Measurements from ENCODE around the gene ETV5.
"Not testable (repeated sequence)": the region's sequence is repeated elsewhere in the genome, so short reads cannot be mapped to it uniquely, and the experiment has no call there.

ETV5 gene

GRCh38 chr3:186024210-186024609 lies 84.7 kb downstream of the ETV5 start:
- Histone ChIP-seq H3K27ac (ENCODE audit: low read length) (no peak overlapping the region), H3K4me1 (ENCODE audit: control insufficient read depth, insufficient read depth, low read length) (no peaks in the 10 kb centered on the region), H3K9me3 (ENCODE audit: control insufficient read depth, insufficient read depth, low read length) (no peaks in the 10 kb centered on the region), H3K36me3 (ENCODE audit: control insufficient read depth, insufficient read depth, low read length) (no peaks in the 10 kb centered on the region), H3K4me3 (ENCODE audit: low read length) (no peak overlapping the region), H3K27me3 (ENCODE audit: control insufficient read depth, insufficient read depth, low read length) (no peaks in the 10 kb centered on the region)
- no peak for DNase-seq (ENCODE audit: low read depth, low spot score)
- WGBS (ENCODE audit: insufficient coverage, insufficient read length) = no CpG with 5 or more reads among the region's 6 CpGs

- WGBS (ENCODE audit: insufficient coverage, insufficient read length) = no CpG with 5 or more reads among the region's 3 CpGs
- no peak for DNase-seq (ENCODE audit: low read depth, low spot score)
Observed at GRCh38 chr3:186022931-186023330, 86.0 kb downstream of the ETV5 start.

GRCh38 chr3:186021673-186022362 lies 87.1 kb downstream of the ETV5 start:
- Histone ChIP-seq H3K27me3 (ENCODE audit: control insufficient read depth, insufficient read depth, low read length) (no peaks in the 10 kb centered on the region), H3K36me3 (ENCODE audit: control insufficient read depth, insufficient read depth, low read length) (no peaks in the 10 kb centered on the region), H3K4me3 (ENCODE audit: low read length) (no peak overlapping the region), H3K27ac (ENCODE audit: low read length) (no peak overlapping the region), H3K9me3 (ENCODE audit: control insufficient read depth, insufficient read depth, low read length) (no peaks in the 10 kb centered on the region), H3K4me1 (ENCODE audit: control insufficient read depth, insufficient read depth, low read length) (no peaks in the 10 kb centered on the region)
- WGBS (ENCODE audit: insufficient coverage, insufficient read length) = no CpG with 5 or more reads among the region's 8 CpGs
- no peak for DNase-seq (ENCODE audit: low read depth, low spot score)

More at GRCh38 chr3:186022931-186023330, 86.0 kb downstream of the ETV5 start:
- Histone ChIP-seq H3K36me3 (ENCODE audit: control insufficient read depth, insufficient read depth, low read length) (no peaks in the 10 kb centered on the region), H3K27me3 (ENCODE audit: control insufficient read depth, insufficient read depth, low read length) (no peaks in the 10 kb centered on the region), H3K4me3 (ENCODE audit: low read length) (no peak overlapping the region), H3K9me3 (ENCODE audit: control insufficient read depth, insufficient read depth, low read length) (no peaks in the 10 kb centered on the region), H3K4me1 (ENCODE audit: control insufficient read depth, insufficient read depth, low read length) (no peaks in the 10 kb centered on the region), H3K27ac (ENCODE audit: low read length) (no peak overlapping the region)

- WGBS (ENCODE audit: insufficient coverage, insufficient read length) = no CpG with 5 or more reads among the region's 6 CpGs
Observed at GRCh38 chr3:186021250-186021649, 87.6 kb downstream of the ETV5 start.

DNA sequence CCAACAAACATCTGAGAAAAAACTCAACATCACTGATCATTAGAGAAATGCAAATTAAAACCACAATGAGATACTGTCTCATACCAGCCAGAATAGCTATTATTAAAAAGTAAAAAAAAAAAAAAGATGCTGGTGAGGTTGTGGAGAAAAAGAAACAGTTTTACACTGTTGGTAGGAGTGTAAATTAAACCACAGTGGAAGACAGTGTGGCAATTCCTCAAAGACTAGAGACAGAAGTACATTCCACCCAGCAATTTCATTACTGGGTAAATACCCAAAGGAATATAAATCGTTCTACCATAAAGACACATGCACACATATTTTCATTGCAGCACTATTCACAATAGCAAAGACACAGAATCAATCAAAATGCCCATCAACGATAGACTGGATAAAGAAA lies 89.6 kb downstream of the ETV5 start:
- not testable (repeated sequence) for H3K27ac ChIP-seq (ENCODE audit: low read length); H3K4me1 ChIP-seq (ENCODE audit: control insufficient read depth, insufficient read depth, low read length); H3K9me3 ChIP-seq (ENCODE audit: control insufficient read depth, insufficient read depth, low read length); H3K27me3 ChIP-seq (ENCODE audit: control insufficient read depth, insufficient read depth, low read length); DNase-seq (ENCODE audit: low read depth, low spot score); H3K4me3 ChIP-seq (ENCODE audit: low read length); H3K36me3 ChIP-seq (ENCODE audit: control insufficient read depth, insufficient read depth, low read length)
- WGBS (ENCODE audit: insufficient coverage, insufficient read length) = no CpG with 5 or more reads among the region's 2 CpGs

More at GRCh38 chr3:186021250-186021649, 87.6 kb downstream of the ETV5 start:
- H3K27ac ChIP-seq (ENCODE audit: low read length); H3K36me3 ChIP-seq (ENCODE audit: control insufficient read depth, insufficient read depth, low read length); H3K4me1 ChIP-seq (ENCODE audit: control insufficient read depth, insufficient read depth, low read length); H3K4me3 ChIP-seq (ENCODE audit: low read length); H3K9me3 ChIP-seq (ENCODE audit: control insufficient read depth, insufficient read depth, low read length); DNase-seq (ENCODE audit: low read depth, low spot score); H3K27me3 ChIP-seq (ENCODE audit: control insufficient read depth, insufficient read depth, low read length): not testable (repeated sequence)

DNA sequence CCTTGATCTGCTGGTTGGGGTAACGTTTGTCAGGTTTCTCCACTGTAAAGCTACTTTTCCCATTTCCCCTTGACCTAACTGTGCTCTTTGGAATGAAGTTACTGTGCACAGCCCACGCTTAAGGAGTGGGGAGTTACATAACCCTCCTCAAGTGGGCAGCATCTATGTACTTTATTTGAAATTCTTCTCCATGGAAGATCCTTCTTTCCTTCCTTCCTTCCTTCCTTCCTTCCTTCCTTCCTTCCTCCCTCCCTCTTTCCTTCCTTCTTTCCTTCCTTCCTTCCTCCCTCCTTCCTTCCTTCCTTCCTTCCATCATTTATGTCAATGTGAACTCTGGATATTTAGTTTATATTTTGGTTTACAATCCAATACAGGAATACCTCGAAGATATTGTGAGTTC lies 94.0 kb downstream of the ETV5 start:
- Histone ChIP-seq H3K36me3 (ENCODE audit: control insufficient read depth, insufficient read depth, low read length) (no peaks in the 10 kb centered on the region), H3K27me3 (ENCODE audit: control insufficient read depth, insufficient read depth, low read length) (no peaks in the 10 kb centered on the region), H3K9me3 (ENCODE audit: control insufficient read depth, insufficient read depth, low read length) (no peaks in the 10 kb centered on the region), H3K27ac (ENCODE audit: low read length) (no peak overlapping the region), H3K4me1 (ENCODE audit: control insufficient read depth, insufficient read depth, low read length) (no peaks in the 10 kb centered on the region), H3K4me3 (ENCODE audit: low read length) (no peak overlapping the region)
- WGBS (ENCODE audit: insufficient coverage, insufficient read length) = no CpG with 5 or more reads among the region's 3 CpGs
- no peak for DNase-seq (ENCODE audit: low read depth, low spot score)

DNA sequence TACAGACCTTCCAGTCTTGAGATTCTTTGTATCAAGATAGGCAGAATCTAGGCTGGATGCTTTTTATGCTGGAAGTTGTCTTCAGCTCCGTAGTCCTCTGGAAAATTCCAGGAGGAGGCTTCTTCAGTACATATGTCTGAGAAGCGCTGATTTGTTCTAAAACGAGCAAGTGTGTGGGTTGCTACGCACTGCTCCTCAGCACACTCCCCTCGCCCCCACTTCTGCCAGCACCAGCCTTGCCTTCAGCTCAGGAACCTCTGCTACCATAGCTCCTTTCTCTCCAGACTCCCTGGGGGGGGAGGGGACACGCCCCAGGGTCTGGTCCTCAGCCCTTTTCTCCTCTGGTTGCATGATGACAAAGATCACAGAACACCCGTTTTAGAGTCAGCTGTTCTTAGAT lies 95.6 kb downstream of the ETV5 start:
- Histone ChIP-seq H3K4me3 (ENCODE audit: low read length) (no peak overlapping the region), H3K4me1 (ENCODE audit: control insufficient read depth, insufficient read depth, low read length) (no peaks in the 10 kb centered on the region), H3K27ac (ENCODE audit: low read length) (no peak overlapping the region), H3K27me3 (ENCODE audit: control insufficient read depth, insufficient read depth, low read length) (no peaks in the 10 kb centered on the region), H3K36me3 (ENCODE audit: control insufficient read depth, insufficient read depth, low read length) (no peaks in the 10 kb centered on the region), H3K9me3 (ENCODE audit: control insufficient read depth, insufficient read depth, low read length) (no peaks in the 10 kb centered on the region)
- no peak for DNase-seq (ENCODE audit: low read depth, low spot score)
- no CpG with 5 or more reads among the region's 7 CpGs for WGBS (ENCODE audit: insufficient coverage, insufficient read length)

- H3K27ac ChIP-seq (ENCODE audit: low read length) = no peak overlapping the region
- H3K27me3 ChIP-seq (ENCODE audit: control insufficient read depth, insufficient read depth, low read length) = no peaks in the 10 kb centered on the region
- H3K4me3 ChIP-seq (ENCODE audit: low read length) = no peak overlapping the region
- no peaks in the 10 kb centered on the region for H3K36me3 ChIP-seq (ENCODE audit: control insufficient read depth, insufficient read depth, low read length)
- H3K9me3 ChIP-seq (ENCODE audit: control insufficient read depth, insufficient read depth, low read length) = no peaks in the 10 kb centered on the region
- H3K4me1 ChIP-seq (ENCODE audit: control insufficient read depth, insufficient read depth, low read length) = no peaks in the 10 kb centered on the region
- no CpG with 5 or more reads among the region's 4 CpGs for WGBS (ENCODE audit: insufficient coverage, insufficient read length)
- DNase-seq (ENCODE audit: low read depth, low spot score) = no peak
Observed at GRCh38 chr3:186012137-186012536, 96.8 kb downstream of the ETV5 start.

DNA sequence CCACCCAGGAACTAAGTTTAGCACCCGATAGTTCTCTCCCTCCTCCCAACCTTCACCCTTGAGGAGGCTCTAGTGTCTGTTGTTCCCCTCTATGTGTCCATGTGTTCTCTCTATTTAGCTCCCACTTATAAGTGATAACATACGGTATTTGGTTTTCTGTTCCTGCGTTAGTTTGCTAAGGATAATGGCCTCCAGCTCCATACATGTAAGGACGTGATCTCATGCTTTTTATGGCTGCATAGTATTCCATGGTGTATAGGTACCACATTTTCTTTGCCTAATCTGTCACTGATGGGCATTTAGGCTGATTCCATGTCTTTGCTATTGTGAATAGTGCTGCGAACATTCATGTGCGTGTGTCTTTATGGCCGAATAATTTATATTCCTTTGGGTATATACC lies 104.2 kb downstream of the ETV5 start:
- Histone ChIP-seq H3K4me1 (ENCODE audit: control insufficient read depth, insufficient read depth, low read length) (no peaks in the 10 kb centered on the region), H3K27me3 (ENCODE audit: control insufficient read depth, insufficient read depth, low read length) (no peaks in the 10 kb centered on the region), H3K36me3 (ENCODE audit: control insufficient read depth, insufficient read depth, low read length) (no peaks in the 10 kb centered on the region), H3K27ac (ENCODE audit: low read length) (no peak overlapping the region), H3K9me3 (ENCODE audit: control insufficient read depth, insufficient read depth, low read length) (no peaks in the 10 kb centered on the region), H3K4me3 (ENCODE audit: low read length) (no peak overlapping the region)
- no CpG with 5 or more reads among the region's 7 CpGs for WGBS (ENCODE audit: insufficient coverage, insufficient read length)
- DNase-seq (ENCODE audit: low read depth, low spot score) = no peak

DNA sequence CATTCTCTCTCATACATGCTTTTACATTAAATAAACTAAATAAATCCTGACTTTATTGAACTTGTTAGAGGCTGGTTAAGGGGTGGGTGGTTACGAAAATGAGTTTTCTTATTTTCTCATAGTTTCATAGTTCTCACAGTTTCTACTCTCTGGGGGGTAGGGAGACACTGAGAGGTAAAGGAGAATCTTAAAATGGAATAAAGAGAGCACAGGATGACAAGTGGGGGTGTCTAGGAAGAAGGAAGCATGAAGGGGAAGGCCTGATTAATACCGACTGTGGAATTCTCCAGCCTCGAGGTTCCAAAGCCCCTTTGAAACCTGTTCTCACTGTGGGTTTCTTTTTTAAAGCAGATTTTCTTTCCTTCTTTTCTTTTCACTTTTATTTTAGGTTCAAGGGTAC lies 104.7 kb downstream of the ETV5 start:
- Histone ChIP-seq H3K9me3 (ENCODE audit: control insufficient read depth, insufficient read depth, low read length) (no peaks in the 10 kb centered on the region), H3K4me1 (ENCODE audit: control insufficient read depth, insufficient read depth, low read length) (no peaks in the 10 kb centered on the region), H3K27me3 (ENCODE audit: control insufficient read depth, insufficient read depth, low read length) (no peaks in the 10 kb centered on the region), H3K36me3 (ENCODE audit: control insufficient read depth, insufficient read depth, low read length) (no peaks in the 10 kb centered on the region), H3K4me3 (ENCODE audit: low read length) (no peak overlapping the region), H3K27ac (ENCODE audit: low read length) (no peak overlapping the region)
- DNase-seq (ENCODE audit: low read depth, low spot score) = no peak
- WGBS (ENCODE audit: insufficient coverage, insufficient read length) = no CpG with 5 or more reads among the region's 3 CpGs

DNA sequence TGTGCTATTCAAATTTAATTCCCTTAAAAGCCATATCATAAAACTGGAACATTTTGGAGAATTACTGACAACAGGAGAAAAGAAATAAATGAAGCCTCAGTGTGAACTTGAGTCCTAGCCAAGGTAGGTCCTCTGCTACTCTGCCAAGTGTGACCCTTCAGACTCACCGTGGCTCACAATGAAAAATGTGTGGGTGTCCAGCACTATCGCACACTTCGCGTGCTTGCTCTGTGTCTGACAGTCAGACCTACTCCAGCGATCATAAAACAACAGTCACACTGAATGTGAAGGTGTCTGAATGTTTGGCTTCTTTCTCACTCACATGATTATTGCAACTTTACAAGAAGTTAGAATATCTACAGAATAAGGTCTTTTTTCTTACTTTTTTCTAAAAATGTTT lies 105.3 kb downstream of the ETV5 start:
- no peak overlapping the region for H3K4me3 ChIP-seq (ENCODE audit: low read length)
- H3K9me3 ChIP-seq (ENCODE audit: control insufficient read depth, insufficient read depth, low read length) = no peaks in the 10 kb centered on the region
- no peaks in the 10 kb centered on the region for H3K27me3 ChIP-seq (ENCODE audit: control insufficient read depth, insufficient read depth, low read length)
- no CpG with 5 or more reads among the region's 5 CpGs for WGBS (ENCODE audit: insufficient coverage, insufficient read length)
- no peaks in the 10 kb centered on the region for H3K36me3 ChIP-seq (ENCODE audit: control insufficient read depth, insufficient read depth, low read length)
- H3K4me1 ChIP-seq (ENCODE audit: control insufficient read depth, insufficient read depth, low read length) = no peaks in the 10 kb centered on the region
- DNase-seq (ENCODE audit: low read depth, low spot score) = no peak
- H3K27ac ChIP-seq (ENCODE audit: low read length) = no peak overlapping the region
